Stomach (tissue), 4 donors: ENCODE data around the gene MUC16.

ENCODE experiments used
- POLR2AphosphoS5 ChIP-seq, 3 donors: sonication (generic); formaldehyde crosslinking; IDR thresholded peaks; one replicate each; pipeline ENCODE4 v1.6.1; 2016; ENCODE audit warnings: antibody characterized with exemption in 3 of 3
- TF ChIP-seq, protein P1 (sequence below), 7 experiments: fragments of 450-650 bp in 4 of 7; fragments of 200-600 bp in 3 of 7; sonication (generic) in 3 of 7; IDR thresholded peaks; one replicate each; pipeline ENCODE4 v1.5.1; 2016 to 2019; ENCODE audit warnings: antibody characterized with exemption in 7 of 7, control low read depth in 2 of 7, mild to moderate bottlenecking in 1 of 7

DNA sequence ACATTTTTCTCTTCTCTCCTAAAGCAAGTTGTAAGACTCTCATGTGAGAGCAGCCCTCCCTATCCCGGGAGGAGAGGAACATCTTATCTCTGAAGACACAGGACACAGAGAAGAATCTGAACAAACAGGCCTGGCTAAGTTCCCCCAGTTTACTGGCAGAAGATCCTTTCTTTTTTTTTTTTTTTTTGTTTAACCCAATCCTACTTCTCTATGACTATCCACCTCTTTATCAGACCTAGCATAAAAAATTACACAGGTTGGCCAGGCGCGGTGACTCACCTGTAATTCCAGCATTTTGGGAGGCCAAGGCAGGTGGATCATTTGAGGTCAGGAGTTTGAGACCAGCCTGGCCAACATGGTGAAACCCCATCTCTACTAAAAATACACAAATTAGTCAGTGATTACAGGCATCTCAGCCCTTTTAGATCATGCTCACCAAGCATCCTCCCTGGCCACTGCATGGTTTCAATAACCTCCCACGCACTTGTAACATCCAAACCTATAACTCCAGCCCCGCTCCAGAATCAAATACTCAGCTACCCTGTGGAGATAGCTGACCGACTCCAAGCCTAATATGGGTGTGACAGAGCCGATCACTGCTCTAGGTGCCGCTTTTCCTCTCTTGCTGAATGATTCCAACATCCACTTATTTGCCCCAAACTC is 27.3 kb upstream of the MUC16 start:
- TF ChIP-seq, protein P1, sequence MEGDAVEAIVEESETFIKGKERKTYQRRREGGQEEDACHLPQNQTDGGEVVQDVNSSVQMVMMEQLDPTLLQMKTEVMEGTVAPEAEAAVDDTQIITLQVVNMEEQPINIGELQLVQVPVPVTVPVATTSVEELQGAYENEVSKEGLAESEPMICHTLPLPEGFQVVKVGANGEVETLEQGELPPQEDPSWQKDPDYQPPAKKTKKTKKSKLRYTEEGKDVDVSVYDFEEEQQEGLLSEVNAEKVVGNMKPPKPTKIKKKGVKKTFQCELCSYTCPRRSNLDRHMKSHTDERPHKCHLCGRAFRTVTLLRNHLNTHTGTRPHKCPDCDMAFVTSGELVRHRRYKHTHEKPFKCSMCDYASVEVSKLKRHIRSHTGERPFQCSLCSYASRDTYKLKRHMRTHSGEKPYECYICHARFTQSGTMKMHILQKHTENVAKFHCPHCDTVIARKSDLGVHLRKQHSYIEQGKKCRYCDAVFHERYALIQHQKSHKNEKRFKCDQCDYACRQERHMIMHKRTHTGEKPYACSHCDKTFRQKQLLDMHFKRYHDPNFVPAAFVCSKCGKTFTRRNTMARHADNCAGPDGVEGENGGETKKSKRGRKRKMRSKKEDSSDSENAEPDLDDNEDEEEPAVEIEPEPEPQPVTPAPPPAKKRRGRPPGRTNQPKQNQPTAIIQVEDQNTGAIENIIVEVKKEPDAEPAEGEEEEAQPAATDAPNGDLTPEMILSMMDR (IDR thresholded peaks at IDR 0.05) = no peak
- no peak for TF ChIP-seq POLR2AphosphoS5 (IDR thresholded peaks at IDR 0.05)
